LNCAP (cell line): Measurements from ENCODE around the gene RMRP.

Source experiments
- TF ChIP-seq, protein P1 (sequence below): fragments of 450-650 bp; IDR thresholded peaks from 2 replicates; pipeline ENCODE4 v1.5.1; 2017; ENCODE audit warnings: mild to moderate bottlenecking

Gene RMRP

DNA sequence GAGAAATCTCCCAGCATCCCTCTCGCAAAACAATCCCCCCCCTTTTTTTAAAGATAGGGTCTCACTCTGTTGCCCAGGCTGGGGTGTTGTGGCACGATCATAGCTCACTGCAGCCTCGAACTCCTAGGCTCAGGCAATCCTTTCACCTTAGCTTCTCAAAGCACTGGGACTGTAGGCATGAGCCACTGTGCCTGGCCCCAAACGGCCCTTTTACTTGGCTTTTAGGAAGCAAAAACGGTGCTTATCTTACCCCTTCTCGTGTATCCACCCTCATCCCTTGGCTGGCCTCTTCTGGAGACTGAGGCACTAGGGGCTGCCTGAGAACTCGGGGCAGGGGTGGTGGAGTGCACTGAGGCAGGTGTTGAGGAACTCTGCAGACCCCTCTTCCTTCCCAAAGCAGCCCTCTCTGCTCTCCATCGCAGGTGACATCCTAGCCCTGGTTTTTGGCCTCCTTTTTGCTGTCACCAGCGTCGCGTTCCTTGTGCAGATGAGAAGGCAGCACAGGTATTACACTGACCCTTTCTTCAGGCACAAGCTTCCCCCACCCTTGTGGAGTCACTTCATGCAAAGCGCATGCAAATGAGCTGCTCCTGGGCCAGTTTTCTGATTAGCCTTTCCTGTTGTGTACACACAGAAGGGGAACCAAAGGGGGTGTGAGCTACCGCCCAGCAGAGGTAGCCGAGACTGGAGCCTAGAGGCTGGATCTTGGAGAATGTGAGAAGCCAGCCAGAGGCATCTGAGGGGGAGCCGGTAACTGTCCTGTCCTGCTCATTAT, 22.7 kb upstream of the RMRP start:
- TF ChIP-seq, protein P1, sequence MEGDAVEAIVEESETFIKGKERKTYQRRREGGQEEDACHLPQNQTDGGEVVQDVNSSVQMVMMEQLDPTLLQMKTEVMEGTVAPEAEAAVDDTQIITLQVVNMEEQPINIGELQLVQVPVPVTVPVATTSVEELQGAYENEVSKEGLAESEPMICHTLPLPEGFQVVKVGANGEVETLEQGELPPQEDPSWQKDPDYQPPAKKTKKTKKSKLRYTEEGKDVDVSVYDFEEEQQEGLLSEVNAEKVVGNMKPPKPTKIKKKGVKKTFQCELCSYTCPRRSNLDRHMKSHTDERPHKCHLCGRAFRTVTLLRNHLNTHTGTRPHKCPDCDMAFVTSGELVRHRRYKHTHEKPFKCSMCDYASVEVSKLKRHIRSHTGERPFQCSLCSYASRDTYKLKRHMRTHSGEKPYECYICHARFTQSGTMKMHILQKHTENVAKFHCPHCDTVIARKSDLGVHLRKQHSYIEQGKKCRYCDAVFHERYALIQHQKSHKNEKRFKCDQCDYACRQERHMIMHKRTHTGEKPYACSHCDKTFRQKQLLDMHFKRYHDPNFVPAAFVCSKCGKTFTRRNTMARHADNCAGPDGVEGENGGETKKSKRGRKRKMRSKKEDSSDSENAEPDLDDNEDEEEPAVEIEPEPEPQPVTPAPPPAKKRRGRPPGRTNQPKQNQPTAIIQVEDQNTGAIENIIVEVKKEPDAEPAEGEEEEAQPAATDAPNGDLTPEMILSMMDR = no peak

DNA sequence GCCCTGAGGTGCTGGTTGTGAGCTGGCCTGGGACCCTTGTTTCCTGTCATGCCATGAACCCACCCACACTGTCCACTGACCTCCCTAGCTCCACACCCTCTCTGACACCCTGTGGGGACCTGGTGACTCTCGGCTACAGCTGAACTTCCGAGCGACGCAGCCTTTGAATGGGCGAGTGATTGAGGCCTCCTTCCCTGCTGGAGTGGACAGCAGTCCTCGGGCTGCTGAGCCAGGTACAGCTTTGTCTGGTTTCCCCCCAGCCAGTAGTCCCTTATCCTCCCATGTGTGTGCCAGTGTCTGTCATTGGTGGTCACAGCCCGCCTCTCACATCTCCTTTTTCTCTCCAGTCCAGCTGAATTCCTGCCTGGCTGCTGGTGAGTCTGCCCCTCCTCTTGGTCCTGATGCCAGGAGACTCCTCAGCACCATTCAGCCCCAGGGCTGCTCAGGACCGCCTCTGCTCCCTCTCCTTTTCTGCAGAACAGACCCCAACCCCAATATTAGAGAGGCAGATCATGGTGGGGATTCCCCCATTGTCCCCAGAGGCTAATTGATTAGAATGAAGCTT, 22.0 kb upstream of the RMRP start:
- TF ChIP-seq, protein P1 = no peak

DNA sequence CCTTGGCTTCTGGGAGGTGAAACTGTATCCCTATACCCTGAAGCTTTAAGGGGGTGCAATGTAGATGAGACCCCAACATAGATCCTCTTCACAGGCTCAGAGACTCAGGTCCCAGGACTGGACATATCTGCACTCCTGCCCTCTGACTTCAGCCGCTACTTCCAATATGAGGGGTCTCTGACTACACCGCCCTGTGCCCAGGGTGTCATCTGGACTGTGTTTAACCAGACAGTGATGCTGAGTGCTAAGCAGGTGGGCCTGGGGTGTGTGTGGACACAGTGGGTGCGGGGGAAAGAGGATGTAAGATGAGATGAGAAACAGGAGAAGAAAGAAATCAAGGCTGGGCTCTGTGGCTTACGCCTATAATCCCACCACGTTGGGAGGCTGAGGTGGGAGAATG, 21.3 kb upstream of the RMRP start:
- TF ChIP-seq, protein P1 = no peak

DNA sequence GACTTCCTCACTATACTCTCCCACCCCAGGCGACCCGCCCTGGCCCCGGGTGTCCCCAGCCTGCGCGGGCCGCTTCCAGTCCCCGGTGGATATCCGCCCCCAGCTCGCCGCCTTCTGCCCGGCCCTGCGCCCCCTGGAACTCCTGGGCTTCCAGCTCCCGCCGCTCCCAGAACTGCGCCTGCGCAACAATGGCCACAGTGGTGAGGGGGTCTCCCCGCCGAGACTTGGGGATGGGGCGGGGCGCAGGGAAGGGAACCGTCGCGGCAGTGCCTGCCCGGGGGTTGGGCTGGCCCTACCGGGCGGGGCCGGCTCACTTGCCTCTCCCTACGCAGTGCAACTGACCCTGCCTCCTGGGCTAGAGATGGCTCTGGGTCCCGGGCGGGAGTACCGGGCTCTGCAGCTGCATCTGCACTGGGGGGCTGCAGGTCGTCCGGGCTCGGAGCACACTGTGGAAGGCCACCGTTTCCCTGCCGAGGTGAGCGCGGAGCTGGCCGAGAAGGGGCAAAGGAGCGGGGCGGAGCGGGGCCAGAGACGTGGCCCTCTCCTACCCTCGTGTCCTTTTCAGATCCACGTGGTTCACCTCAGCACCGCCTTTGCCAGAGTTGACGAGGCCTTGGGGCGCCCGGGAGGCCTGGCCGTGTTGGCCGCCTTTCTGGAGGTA, 18.0 kb upstream of the RMRP start:
- TF ChIP-seq, protein P1 = no peak

DNA sequence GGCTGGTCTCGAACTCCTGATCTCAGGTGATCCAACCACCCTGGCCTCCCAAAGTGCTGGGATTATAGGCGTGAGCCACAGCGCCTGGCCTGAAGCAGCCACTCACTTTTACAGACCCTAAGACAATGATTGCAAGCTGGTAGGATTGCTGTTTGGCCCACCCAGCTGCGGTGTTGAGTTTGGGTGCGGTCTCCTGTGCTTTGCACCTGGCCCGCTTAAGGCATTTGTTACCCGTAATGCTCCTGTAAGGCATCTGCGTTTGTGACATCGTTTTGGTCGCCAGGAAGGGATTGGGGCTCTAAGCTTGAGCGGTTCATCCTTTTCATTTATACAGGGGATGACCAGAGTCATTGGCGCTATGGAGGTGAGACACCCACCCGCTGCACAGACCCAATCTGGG, 17.4 kb upstream of the RMRP start:
- TF ChIP-seq, protein P1 = no peak

DNA sequence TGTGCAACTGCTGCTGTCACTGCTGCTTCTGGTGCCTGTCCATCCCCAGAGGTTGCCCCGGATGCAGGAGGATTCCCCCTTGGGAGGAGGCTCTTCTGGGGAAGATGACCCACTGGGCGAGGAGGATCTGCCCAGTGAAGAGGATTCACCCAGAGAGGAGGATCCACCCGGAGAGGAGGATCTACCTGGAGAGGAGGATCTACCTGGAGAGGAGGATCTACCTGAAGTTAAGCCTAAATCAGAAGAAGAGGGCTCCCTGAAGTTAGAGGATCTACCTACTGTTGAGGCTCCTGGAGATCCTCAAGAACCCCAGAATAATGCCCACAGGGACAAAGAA, 16.2 kb upstream of the RMRP start:
- TF ChIP-seq, protein P1 = no peak

DNA sequence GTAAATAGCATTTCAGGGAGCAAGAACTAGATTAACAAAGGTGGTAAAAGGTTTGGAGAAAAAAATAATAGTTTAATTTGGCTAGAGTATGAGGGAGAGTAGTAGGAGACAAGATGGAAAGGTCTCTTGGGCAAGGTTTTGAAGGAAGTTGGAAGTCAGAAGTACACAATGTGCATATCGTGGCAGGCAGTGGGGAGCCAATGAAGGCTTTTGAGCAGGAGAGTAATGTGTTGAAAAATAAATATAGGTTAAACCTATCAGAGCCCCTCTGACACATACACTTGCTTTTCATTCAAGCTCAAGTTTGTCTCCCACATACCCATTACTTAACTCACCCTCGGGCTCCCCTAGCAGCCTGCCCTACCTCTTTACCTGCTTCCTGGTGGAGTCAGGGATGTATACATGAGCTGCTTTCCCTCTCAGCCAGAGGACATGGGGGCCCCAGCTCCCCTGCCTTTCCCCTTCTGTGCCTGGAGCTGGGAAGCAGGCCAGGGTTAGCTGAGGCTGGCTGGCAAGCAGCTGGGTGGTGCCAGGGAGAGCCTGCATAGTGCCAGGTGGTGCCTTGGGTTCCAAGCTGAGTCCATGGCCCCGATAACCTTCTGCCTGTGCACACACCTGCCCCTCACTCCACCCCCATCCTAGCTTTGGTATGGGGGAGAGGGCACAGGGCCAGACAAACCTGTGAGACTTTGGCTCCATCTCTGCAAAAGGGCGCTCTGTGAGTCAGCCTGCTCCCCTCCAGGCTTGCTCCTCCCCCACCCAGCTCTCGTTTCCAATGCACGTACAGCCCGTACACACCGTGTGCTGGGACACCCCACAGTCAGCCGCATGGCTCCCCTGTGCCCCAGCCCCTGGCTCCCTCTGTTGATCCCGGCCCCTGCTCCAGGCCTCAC, 15.6 kb upstream of the RMRP start, which contains the start of gene CA9:
Gene CA9 (plus strand): TSS at position 797 of the 893 bp plus-strand sequence. CDS start 32 bp downstream, at position 829.
- TF ChIP-seq, protein P1 = no peak
